A673 (cell line): Measurements from ENCODE around the gene SMIM35. TPM values are rescaled to one million over a fixed set of nuclear protein-coding genes. Genes with fewer than 3 reads are reported as not detected.

Experiments used
- BruUV-seq: library from RNA; stranded (reverse); fragments of 400-500 nt; replicated peaks from 2 replicates; lab custom pipeline; 2021; lab: Mats Ljungman, UMichigan
- CTCF ChIA-PET: fragments of 300-600 bp; sonication (Branson Sonifier 250); formaldehyde crosslinking; loops from one replicate; lab custom pipeline; 2022; ENCODE audit warnings: antibody characterized with exemption; lab: Charles Lee
- POLR2A ChIA-PET: fragments of 300-600 bp; sonication (Branson Sonifier 250); formaldehyde crosslinking; loops from one replicate; lab custom pipeline; 2022; ENCODE audit warnings: antibody characterized with exemption; ENCODE audit not compliant: low non-redundant PET; lab: Charles Lee
- DNase-seq: peaks from one replicate; pipeline ENCODE4 v3.0.0-alpha.2; 2015; ENCODE audit warnings: low spot score
- H3K27ac ChIP-seq: fragments of 200-600 bp; sonication (generic); 2 replicates; pipeline ENCODE4 v1.5.1; 2016; ENCODE audit warnings: mixed run types, low read depth, mild to moderate bottlenecking, mixed read lengths, antibody characterized with exemption, low read length; ENCODE audit not compliant: poor library complexity, severe bottlenecking
- H3K27me3 ChIP-seq: fragments of 200-600 bp; sonication (generic); replicated peaks from 2 replicates; pipeline ENCODE4 v1.6.1; 2017; ENCODE audit warnings: mixed run types, low read depth, mild to moderate bottlenecking, mixed read lengths, antibody characterized with exemption, low read length; ENCODE audit not compliant: insufficient read depth, poor library complexity
- H3K36me3 ChIP-seq: fragments of 200-600 bp; sonication (generic); 2 replicates; pipeline ENCODE4 v1.6.1; 2016; ENCODE audit warnings: mixed run types, mild to moderate bottlenecking, mixed read lengths, antibody characterized with exemption, low read length; ENCODE audit not compliant: insufficient read depth, poor library complexity, severe bottlenecking
- H3K4me1 ChIP-seq: fragments of 200-600 bp; sonication (generic); 2 replicates; pipeline ENCODE4 v1.6.1; 2017; ENCODE audit warnings: mixed run types, mild to moderate bottlenecking, mixed read lengths, antibody characterized with exemption, low read length; ENCODE audit not compliant: insufficient read depth, poor library complexity, severe bottlenecking
- H3K4me3 ChIP-seq: fragments of 200-600 bp; sonication (generic); 2 replicates; pipeline ENCODE4 v1.5.1; 2016; ENCODE audit warnings: low read depth, mixed run types, mild to moderate bottlenecking, mixed read lengths, low read length; ENCODE audit not compliant: poor library complexity, severe bottlenecking
- H3K9me3 ChIP-seq: fragments of 200-600 bp; sonication (generic); 2 replicates; pipeline ENCODE4 v1.6.1; 2016; ENCODE audit warnings: mixed run types, low read depth, mild to moderate bottlenecking, mixed read lengths, antibody characterized with exemption, low read length; ENCODE audit not compliant: poor library complexity, severe bottlenecking
- EZH2 ChIP-seq: fragments of 200-600 bp; sonication (generic); IDR thresholded peaks from 2 replicates; pipeline ENCODE4 v1.6.1; 2017; ENCODE audit warnings: borderline replicate concordance, low read depth, mild to moderate bottlenecking, mixed read lengths, antibody characterized with exemption, low read length; ENCODE audit not compliant: poor library complexity, severe bottlenecking
- intact Hi-C: fragments of 100-400 bp; cut with micrococcal nuclease; formaldehyde crosslinking; loops from one replicate; pipeline ENCODE4 v1.10.0; 2022; ENCODE audit not compliant: unreplicated experiment
- total RNA-seq: library from RNA; stranded (reverse); gene quantifications from 2 replicates; pipeline ENCODE4 v1.2.3, GENCODE V29; 2021
- TF ChIP-seq, protein P1 (sequence below): fragments of 300-800, 200-600 bp; sonication (generic); conservative IDR thresholded peaks from 2 replicates; pipeline ENCODE4 v1.5.1; 2017; ENCODE audit warnings: low read depth, mild to moderate bottlenecking, antibody characterized with exemption, low read length, moderate library complexity, mixed read lengths

The SMIM35 gene
- total RNA-seq, 1 experiment from 2014 or later: not detected

DNA sequence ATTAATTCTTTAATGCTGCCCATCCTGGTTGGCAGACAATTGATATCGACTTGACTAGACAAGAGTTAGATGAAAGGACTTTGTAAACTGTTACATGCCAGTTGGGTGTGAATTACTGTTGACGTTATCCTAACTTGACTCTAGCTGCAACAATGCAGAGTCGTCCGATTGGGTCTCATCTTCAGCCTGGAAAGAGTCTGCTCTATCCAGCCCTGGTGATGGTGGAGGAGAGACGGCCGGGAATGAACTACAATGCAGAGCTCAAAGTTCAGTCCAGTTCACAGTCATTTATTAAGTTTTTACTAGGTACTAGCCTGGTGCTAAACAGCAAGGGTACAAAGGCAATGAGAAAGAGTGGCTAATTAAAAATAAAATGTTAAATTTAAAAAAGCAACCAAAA, 4.9 kb upstream of the SMIM35 start:
- no TSS peak for BruUV-seq
- Histone ChIP-seq H3K36me3 (no peaks in the 10 kb centered on the region), H3K27me3 (peaks cover 38% of the 10 kb centered on the region), H3K4me1 (no peaks in the 10 kb centered on the region), H3K27ac (no peak overlapping the region), H3K9me3 (peaks cover 6% of the 10 kb centered on the region), H3K4me3 (no peak overlapping the region)
- ChIA-PET POLR2A (no interaction called here), CTCF (no interaction called here)
- no peak for TF ChIP-seq EZH2
- TF ChIP-seq, protein P1, sequence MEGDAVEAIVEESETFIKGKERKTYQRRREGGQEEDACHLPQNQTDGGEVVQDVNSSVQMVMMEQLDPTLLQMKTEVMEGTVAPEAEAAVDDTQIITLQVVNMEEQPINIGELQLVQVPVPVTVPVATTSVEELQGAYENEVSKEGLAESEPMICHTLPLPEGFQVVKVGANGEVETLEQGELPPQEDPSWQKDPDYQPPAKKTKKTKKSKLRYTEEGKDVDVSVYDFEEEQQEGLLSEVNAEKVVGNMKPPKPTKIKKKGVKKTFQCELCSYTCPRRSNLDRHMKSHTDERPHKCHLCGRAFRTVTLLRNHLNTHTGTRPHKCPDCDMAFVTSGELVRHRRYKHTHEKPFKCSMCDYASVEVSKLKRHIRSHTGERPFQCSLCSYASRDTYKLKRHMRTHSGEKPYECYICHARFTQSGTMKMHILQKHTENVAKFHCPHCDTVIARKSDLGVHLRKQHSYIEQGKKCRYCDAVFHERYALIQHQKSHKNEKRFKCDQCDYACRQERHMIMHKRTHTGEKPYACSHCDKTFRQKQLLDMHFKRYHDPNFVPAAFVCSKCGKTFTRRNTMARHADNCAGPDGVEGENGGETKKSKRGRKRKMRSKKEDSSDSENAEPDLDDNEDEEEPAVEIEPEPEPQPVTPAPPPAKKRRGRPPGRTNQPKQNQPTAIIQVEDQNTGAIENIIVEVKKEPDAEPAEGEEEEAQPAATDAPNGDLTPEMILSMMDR: no peak
- no peak for DNase-seq
- intact Hi-C loops: no loop called here

DNA sequence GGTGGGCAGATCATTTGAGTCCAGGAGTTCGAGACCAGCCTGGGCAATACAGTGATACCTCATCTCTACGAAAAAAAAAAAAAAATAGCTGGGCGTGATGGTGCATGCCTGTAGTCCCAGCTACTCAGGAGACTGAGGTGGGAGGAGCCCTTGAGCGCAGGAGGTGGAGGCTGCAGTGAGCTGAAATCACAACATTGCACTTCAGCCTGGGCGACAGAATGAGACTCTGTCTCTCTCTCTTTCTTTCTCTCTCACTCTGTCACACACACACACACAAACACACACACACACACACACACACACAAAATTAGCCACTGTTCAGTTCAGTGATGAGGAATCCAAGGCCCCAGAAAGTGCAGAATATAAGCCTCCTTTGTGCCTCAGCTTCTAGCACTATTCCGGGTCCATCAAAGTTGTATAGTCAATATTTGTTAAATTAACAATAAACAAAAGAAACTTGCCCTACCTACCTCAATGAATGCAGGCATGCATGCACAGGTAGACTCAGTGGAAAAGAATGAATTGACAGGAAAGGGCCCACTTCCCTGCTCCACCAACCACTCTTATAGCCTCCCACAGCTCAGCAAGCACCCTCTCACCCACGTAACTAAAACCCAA, 3.9 kb upstream of the SMIM35 start:
- Histone ChIP-seq H3K27me3 (peaks cover 30% of the 10 kb centered on the region), H3K27ac (no peak overlapping the region), H3K4me1 (no peaks in the 10 kb centered on the region), H3K36me3 (no peaks in the 10 kb centered on the region), H3K4me3 (no peak overlapping the region), H3K9me3 (peaks cover 6% of the 10 kb centered on the region)
- ChIA-PET POLR2A (no interaction called here), CTCF (no interaction called here)
- intact Hi-C loops: no loop called here
- no peak for DNase-seq
- no peak for TF ChIP-seq EZH2
- TF ChIP-seq, protein P1: no peak
- no TSS peak for BruUV-seq

DNA sequence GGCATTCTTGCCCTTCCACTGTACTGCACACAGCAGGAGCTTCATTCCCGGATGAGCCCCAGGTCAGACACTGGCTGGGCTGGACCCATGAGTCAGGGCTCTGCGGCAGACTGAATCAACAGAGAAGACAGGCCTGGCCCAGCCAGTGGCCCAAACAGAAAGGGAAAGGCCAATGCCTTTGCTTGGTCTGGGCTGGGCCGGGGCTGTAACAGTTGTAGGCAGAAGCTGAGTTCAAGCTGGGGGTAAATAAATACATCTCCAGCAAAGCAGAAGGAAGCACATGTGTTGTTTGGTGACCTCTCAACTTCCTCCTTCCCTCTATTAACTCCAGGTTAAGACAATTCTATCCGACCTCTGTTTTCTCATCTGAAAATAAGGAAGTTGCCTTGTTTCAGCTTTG, 1.8 kb upstream of the SMIM35 start:
- POLR2A ChIA-PET: no interaction called here
- CTCF ChIA-PET: no interaction called here
- Histone ChIP-seq H3K4me3 (no peak overlapping the region), H3K27me3 (peaks cover 16% of the 10 kb centered on the region), H3K4me1 (no peaks in the 10 kb centered on the region), H3K9me3 (peaks cover 6% of the 10 kb centered on the region), H3K36me3 (no peaks in the 10 kb centered on the region), H3K27ac (no peak overlapping the region)
- no peak for TF ChIP-seq EZH2
- TF ChIP-seq, protein P1: no peak
- no TSS peak for BruUV-seq
- intact Hi-C loops: no loop called here
- DNase-seq: no peak
